GM21390 (cell line): ENCODE results near the gene TMEM88.
"Not testable (repeated sequence)": the region's sequence is repeated elsewhere in the genome, so short reads cannot be mapped to it uniquely, and the experiment has no call there.

Experiments used
- ATAC-seq: cut with Tn5 transposase; IDR thresholded peaks from one replicate; pipeline ENCODE4 v1.9.1; 2021; ENCODE audit not compliant: unreplicated experiment

The TMEM88 gene

GRCh38 chr17:7854851-7855659 is at the start of gene TMEM88:
Gene TMEM88 (plus strand): TSS chr17:7855066. CDS start chr17:7855075, 9 bp downstream.
- no peak for ATAC-seq

DNA sequence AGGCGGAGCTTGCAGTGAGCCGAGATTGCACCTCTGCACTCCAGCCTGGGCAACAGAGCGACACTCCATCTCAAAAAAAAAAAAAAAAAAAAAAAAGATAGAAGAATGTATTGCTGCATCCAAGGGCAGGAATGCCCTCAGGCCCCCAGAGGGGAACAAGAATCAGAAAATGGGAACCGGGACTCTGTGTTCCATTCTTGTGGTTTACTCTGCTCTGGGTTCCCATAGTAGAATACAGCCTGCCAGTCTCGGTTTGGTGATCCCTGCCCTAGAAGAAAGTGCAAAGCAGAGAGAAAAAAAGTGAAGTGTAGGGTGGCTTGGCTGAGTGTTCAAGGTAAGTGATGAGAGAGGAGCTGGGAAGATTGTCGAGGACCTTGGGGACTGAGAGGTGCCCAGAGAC is 48.3 kb upstream of the TMEM88 start:
- ATAC-seq = no peak

- ATAC-seq = no peak
Observed at GRCh38 chr17:7807206-7807605, 47.7 kb upstream of the TMEM88 start.

DNA sequence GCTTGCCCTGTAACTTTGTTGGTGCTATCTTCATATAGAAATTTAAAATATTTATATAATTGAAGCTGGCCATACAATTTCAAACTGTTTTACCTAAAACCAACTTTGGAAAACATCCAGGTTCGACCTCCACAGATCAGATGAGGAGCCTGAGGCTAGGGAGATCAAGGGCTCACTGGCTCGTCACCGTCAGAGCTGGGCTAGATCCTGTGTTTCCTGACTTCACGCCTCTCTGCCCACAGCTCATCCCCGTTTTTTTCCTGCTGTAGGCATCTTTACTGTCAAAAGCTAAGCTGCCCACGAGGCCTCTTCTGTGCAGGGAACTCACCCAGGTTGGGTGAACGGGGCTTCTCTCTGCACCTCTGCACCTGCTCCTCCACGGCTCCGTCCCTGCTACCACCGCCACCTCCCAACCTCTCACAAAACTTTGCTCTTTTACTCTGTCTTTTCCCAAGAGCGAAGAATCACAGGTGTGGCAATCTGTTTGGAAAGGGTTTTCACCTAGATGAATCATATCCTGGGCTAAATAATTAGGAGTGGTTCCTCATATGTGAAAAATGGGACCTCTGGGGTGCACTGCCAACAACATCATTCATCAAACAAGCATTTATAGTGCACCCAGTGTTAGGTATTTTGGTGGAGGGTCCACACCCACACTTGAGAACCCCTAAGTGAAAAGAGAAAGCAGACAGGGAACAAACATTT is 45.6 kb upstream of the TMEM88 start:
- no peak for ATAC-seq

GRCh38 chr17:7809791-7810343 is 45.0 kb upstream of the TMEM88 start:
- ATAC-seq = not testable (repeated sequence)

GRCh38 chr17:7811251-7811650 is 43.6 kb upstream of the TMEM88 start:
- no peak for ATAC-seq

DNA sequence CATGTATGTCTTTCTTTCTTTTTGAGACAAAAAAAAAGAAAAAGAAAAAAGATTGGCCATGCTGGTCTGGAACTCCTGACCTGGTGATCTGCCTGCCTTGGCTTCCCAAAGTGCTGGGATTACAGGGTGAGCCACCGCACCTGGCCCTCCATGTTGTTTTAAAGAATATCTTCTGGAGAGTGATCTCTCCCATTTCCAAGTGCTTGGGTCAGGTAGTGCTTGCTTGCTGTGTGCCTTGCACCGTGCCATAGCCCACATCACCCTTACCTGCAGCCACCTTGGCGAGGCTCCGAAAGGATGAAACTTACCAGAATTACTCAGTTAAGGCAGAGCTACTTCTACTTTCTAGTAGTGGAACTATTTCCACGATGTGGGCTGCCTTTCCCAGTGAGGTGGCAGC is 39.9 kb upstream of the TMEM88 start:
- ATAC-seq = no peak

DNA sequence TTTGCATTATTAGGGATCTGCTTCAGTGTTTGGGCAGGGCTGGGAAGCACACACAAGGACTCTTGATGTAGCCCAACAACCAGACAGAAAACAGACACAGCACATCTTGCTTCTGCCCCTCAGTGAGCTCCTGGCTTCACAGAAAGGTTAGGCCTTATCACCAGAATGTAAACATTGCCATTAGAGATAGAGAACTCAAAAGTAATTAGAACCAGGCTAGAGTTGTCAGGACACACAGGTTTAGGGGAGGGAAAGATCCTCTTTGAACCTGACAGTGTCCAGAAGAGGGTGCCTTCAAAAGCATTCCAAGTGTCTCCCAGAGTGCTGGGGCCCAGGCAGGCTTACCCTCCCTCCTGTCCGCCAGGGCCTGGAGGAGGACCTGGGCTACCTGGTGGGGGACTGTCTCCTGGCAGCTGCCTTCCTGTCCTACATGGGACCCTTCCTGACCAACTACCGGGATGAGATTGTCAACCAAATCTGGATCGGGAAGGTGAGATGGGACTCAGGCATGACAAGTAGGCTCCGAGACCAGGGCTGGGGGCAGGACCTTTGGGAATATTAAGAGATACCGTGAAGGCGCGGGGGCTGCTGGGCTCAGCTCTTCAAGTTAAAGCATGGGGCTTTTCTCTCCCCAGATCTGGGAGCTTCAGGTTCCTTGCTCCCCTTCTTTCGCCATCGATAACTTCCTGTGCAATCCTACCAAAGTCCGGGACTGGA is 37.8 kb upstream of the TMEM88 start:
- ATAC-seq = no peak

DNA sequence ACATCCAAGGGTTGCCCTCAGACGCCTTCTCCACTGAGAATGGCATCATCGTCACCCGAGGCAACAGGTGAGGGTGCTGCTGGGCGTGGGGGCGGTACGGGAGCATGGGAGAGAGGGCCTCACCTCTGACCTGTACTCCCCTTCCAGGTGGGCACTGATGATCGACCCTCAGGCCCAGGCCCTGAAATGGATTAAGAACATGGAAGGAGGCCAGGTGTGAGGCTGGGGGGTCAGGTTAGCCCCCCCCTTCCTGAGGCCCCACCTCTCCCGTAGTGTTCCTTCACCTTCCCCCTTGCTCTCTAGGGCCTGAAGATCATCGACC is 37.3 kb upstream of the TMEM88 start:
- ATAC-seq = no peak

DNA sequence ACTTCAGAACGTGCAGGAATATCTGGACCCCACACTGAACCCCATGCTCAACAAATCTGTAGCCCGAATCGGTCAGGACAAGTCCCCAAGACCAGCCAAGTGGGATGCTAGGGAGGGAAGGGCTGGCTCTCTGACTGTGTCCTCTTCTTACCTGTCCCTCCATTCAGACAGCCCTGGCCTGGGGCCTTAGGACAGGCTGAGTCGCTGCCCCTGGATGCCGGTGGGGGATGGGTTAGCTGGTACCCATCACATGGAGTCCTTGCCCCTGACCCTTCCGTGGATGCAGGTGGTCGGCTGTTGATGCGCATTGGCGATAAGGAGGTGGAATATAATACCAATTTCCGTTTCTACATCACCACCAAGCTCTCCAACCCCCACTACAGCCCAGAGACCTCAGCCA is 36.8 kb upstream of the TMEM88 start:
- ATAC-seq = no peak

- ATAC-seq = no peak
Observed at GRCh38 chr17:7818746-7819645, 35.9 kb upstream of the TMEM88 start.

DNA sequence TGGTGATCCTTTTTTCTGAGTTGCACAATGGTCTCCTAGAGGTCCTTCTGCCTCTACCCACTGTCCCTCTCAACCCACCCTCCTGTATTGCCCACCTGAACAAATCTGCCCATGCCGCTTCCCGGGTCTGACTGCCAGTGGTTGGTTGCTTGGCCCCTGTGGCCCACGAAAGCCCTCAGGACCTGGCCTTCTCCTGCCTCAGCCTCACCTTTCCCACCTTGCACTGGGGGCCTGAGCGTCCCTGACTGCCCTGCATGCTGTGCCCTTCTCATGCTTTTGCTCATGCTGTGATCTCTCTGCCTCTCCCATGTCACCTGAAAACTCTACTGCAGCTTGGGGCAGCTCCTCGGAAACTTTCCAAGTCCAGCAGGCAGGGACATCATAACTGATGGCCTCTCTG is 34.6 kb upstream of the TMEM88 start:
- no peak for ATAC-seq

GRCh38 chr17:7822126-7822525 is 32.7 kb upstream of the TMEM88 start:
- no peak for ATAC-seq

- ATAC-seq = no peak
Observed at GRCh38 chr17:7823581-7824001, 31.3 kb upstream of the TMEM88 start.

- ATAC-seq = no peak
Observed at GRCh38 chr17:7824021-7824924, 30.6 kb upstream of the TMEM88 start.

DNA sequence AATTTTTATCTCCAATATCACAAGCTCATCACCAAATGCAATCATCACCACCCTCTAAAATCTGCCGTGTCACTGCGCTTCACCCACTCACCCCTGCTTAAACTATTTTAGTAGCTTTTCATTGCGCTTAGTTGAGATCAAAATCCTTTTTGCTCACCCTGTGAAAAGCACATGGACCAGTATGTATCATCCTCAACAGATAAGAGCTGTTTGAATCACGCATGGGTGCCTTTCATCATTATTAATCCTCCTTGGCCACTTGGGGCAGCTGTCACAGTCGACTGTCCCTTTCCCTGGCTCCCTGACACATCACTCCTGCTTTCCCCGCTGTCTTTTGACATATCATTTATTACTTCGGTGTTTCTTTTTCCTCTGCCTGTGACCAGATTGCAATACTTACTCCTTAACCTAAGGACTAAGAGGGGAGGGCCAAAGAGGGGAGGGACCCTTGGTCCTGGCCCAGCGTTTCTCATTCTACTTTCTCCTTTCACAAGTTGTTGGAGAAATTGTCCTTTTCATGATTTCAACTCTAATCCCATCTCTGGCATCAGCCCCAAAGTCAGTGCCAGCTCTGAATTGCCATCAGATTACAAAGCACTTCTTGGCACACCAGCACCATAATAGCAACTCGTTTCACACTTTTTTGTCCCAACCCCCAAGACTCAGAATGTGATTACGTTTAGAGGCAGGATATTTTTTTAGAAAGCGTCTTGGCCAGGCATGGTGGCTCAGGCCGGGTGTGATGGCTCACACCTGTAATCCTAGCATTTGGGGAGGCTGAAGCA is 29.5 kb upstream of the TMEM88 start:
- ATAC-seq = no peak

DNA sequence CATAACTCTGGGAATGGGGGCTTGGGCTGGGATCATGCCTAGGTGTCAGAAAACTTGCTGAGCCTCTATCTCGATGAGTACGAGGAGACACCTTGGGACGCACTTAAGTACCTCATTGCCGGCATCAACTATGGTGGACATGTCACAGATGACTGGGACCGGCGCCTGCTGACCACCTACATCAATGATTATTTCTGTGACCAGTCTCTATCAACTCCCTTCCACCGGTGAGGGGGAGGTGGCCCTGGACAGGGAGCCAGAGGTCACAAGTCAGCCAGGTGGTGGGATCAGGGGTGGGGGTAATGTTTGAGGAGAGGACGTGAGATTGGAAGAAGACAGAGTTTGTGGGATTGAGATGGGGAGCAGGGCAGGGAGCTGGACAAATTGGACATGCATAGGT is 24.2 kb upstream of the TMEM88 start:
- ATAC-seq = no peak

DNA sequence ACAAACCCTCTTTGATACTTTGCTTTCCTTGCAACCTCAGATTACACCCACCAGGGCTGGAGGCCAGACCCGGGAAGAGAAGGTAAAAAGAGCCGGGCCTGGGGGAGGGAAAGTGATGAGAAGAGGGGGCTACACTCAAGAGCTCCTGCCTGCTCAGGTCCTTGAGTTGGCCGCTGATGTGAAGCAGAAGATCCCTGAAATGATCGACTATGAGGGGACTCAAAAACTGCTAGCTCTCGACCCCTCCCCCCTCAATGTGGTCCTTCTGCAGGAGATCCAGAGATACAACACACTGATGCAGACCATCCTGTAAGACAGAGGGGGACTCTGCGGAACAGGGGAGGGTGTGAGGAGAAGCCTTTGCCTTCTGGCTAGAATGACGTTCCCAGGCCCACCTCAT is 23.6 kb upstream of the TMEM88 start:
- no peak for ATAC-seq

GRCh38 chr17:7832431-7832830 is 22.4 kb upstream of the TMEM88 start:
- no peak for ATAC-seq
